Tibial nerve (tissue), 4 donors: ENCODE results near the gene CLNK. TPM values are rescaled to one million over a fixed set of nuclear protein-coding genes. Genes with fewer than 3 reads are reported as not detected.

Experiments used
- DNase-seq, 2 donors: peaks; one replicate each; pipeline ENCODE4 v3.0.0-alpha.2; 2019; ENCODE audit warnings: low spot score in 2 of 2
- H3K27ac ChIP-seq, 4 donors: fragments of 200-600 bp; sonication (generic) in 3 of 4; one replicate each; pipeline ENCODE4 v1.5.1; 2017 to 2019; ENCODE audit warnings: mild to moderate bottlenecking in 1 of 4
- H3K27me3 ChIP-seq, 2 donors: fragments of 200-600 bp; sonication (generic) in 1 of 2; one replicate each; pipeline versions ENCODE4 v1.5.1 to v1.6.0; 2017 to 2019
- H3K36me3 ChIP-seq, 3 donors: fragments of 200-600 bp; sonication (generic); one replicate each; pipeline ENCODE4 v1.5.1; 2018 to 2019
- H3K4me1 ChIP-seq, 4 donors: fragments of 200-600 bp; sonication (generic) in 3 of 4; one replicate each; pipeline ENCODE4 v1.5.1; 2017 to 2019
- H3K4me3 ChIP-seq, 4 donors: fragments of 200-600 bp; sonication (generic) in 3 of 4; one replicate each; pipeline ENCODE4 v1.5.1; 2017 to 2019; ENCODE audit warnings: mild to moderate bottlenecking in 1 of 4, moderate library complexity in 1 of 4
- H3K9me3 ChIP-seq, 4 donors: fragments of 200-600 bp; sonication (generic) in 3 of 4; one replicate each; pipeline ENCODE4 v1.5.1; 2017 to 2019
- EP300 ChIP-seq, 2 donors: sonication (generic); formaldehyde crosslinking; IDR thresholded peaks; one replicate each; pipeline ENCODE4 v1.6.1; 2017; ENCODE audit warnings: antibody characterized with exemption in 2 of 2, mild to moderate bottlenecking in 1 of 2
- POLR2A ChIP-seq, 2 donors: fragments of 450-650 bp; IDR thresholded peaks; one replicate each; pipeline ENCODE4 v1.6.1; 2017; ENCODE audit warnings: antibody characterized with exemption in 2 of 2, mild to moderate bottlenecking in 2 of 2, moderate library complexity in 2 of 2
- WGBS, 2 donors: methylation state at CpG; one replicate each; pipeline ENCODE4 v1.1.5; 2018; 5-methylcytosine and 5-hydroxymethylcytosine counted together
- total RNA-seq, 4 donors: library from RNA; depleted of rRNA; stranded (reverse); fragments of >200 nt; gene quantifications; one replicate each; pipeline ENCODE4 v1.1.0, GENCODE V29; 2016
- TF ChIP-seq, protein P1 (sequence below), 5 experiments: fragments of 200-600 bp in 3 of 5; fragments of 450-650 bp in 2 of 5; sonication (generic) in 3 of 5; IDR thresholded peaks; one replicate each; pipeline ENCODE4 v1.5.1; 2016 to 2019; ENCODE audit warnings: antibody characterized with exemption in 5 of 5, mild to moderate bottlenecking in 3 of 5, moderate library complexity in 2 of 5

The CLNK gene
- total RNA-seq, 4 donors from 2014 or later: not detected

- Histone ChIP-seq H3K4me3 (no peak overlapping the region), H3K4me1 (peaks cover 0 to 11% (median 0%) of the 10 kb centered on the region in 4 donors), H3K27ac (no peak overlapping the region), H3K27me3 (no peaks in the 10 kb centered on the region), H3K9me3 (peaks cover 0 to 3% (median 0%) of the 10 kb centered on the region in 4 donors), H3K36me3 (no peaks in the 10 kb centered on the region)
- WGBS, 2 donors: 74 to 79% methylated on average over 7 of the region's 7 CpGs
- no peak for DNase-seq
- TF ChIP-seq POLR2A (IDR thresholded peaks at IDR 0.05) (no peak), EP300 (IDR thresholded peaks at IDR 0.05) (no peak)
- TF ChIP-seq, protein P1, sequence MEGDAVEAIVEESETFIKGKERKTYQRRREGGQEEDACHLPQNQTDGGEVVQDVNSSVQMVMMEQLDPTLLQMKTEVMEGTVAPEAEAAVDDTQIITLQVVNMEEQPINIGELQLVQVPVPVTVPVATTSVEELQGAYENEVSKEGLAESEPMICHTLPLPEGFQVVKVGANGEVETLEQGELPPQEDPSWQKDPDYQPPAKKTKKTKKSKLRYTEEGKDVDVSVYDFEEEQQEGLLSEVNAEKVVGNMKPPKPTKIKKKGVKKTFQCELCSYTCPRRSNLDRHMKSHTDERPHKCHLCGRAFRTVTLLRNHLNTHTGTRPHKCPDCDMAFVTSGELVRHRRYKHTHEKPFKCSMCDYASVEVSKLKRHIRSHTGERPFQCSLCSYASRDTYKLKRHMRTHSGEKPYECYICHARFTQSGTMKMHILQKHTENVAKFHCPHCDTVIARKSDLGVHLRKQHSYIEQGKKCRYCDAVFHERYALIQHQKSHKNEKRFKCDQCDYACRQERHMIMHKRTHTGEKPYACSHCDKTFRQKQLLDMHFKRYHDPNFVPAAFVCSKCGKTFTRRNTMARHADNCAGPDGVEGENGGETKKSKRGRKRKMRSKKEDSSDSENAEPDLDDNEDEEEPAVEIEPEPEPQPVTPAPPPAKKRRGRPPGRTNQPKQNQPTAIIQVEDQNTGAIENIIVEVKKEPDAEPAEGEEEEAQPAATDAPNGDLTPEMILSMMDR (IDR thresholded peaks at IDR 0.05): no peak
Measured at GRCh38 chr4:10701702-10702460, 17.3 kb upstream of the CLNK start.

DNA sequence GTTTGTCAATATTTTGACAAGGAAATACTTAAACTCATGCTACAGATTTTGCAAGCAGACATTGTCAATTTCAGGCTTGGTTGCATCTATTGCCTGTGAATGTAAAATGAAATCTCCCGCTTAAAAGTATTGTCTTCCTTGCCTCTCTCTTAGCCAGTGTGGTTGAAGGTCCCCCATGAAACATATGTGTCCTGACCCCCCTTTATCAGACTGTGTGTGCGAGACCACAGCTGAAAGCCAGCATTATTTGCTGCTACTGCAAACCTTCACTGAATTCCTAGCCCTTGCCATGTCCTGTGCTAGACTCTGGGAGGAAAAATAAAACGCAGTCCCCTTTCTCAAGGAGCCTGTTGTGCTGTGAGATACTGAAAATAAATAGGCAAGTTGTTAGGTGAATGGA lies 16.6 kb upstream of the CLNK start:
- H3K4me1 ChIP-seq: peaks cover 0 to 8% (median 0%) of the 10 kb centered on the region in 4 donors
- TF ChIP-seq EP300 (IDR thresholded peaks at IDR 0.05) (no peak), POLR2A (IDR thresholded peaks at IDR 0.05) (no peak)
- TF ChIP-seq, protein P1 (IDR thresholded peaks at IDR 0.05): no peak
- H3K36me3 ChIP-seq: no peaks in the 10 kb centered on the region
- no peaks in the 10 kb centered on the region for H3K27me3 ChIP-seq
- no peak overlapping the region for H3K27ac ChIP-seq
- H3K4me3 ChIP-seq: no peak overlapping the region
- H3K9me3 ChIP-seq: peaks cover 0 to 3% (median 0%) of the 10 kb centered on the region in 4 donors
- DNase-seq: no peak
- WGBS, 2 donors: 37 to 43% methylated on average over 3 of the region's 3 CpGs

- Histone ChIP-seq H3K9me3 (peaks cover 0 to 6% (median 0%) of the 10 kb centered on the region in 4 donors), H3K4me3 (no peak overlapping the region), H3K4me1 (no peaks in the 10 kb centered on the region), H3K36me3 (no peaks in the 10 kb centered on the region), H3K27ac (no peak overlapping the region), H3K27me3 (no peaks in the 10 kb centered on the region)
- DNase-seq: no peak
- TF ChIP-seq EP300 (IDR thresholded peaks at IDR 0.05): no peak
- TF ChIP-seq, protein P1 (IDR thresholded peaks at IDR 0.05): no peak
- no peak for TF ChIP-seq POLR2A (IDR thresholded peaks at IDR 0.05)
- WGBS, 2 donors: 96 to 98% methylated on average over 1 of the region's 1 CpG
Measured at GRCh38 chr4:10698172-10698571, 13.6 kb upstream of the CLNK start.

GRCh38 chr4:10697086-10697485 lies 12.5 kb upstream of the CLNK start:
- Histone ChIP-seq H3K27me3 (no peaks in the 10 kb centered on the region), H3K4me3 (no peak overlapping the region), H3K27ac (no peak overlapping the region), H3K9me3 (peaks cover 0 to 9% (median 0%) of the 10 kb centered on the region in 4 donors), H3K36me3 (no peaks in the 10 kb centered on the region), H3K4me1 (peaks cover 0 to 5% (median 0%) of the 10 kb centered on the region in 4 donors)
- TF ChIP-seq, protein P1 (IDR thresholded peaks at IDR 0.05): no peak
- TF ChIP-seq POLR2A (IDR thresholded peaks at IDR 0.05) (no peak), EP300 (IDR thresholded peaks at IDR 0.05) (no peak)
- WGBS, 2 donors: 86 to 90% methylated on average over 5 of the region's 5 CpGs
- no peak for DNase-seq

- H3K4me1 ChIP-seq: peaks cover 0 to 6% (median 0%) of the 10 kb centered on the region in 4 donors
- H3K27me3 ChIP-seq: no peaks in the 10 kb centered on the region
- H3K4me3 ChIP-seq: no peak overlapping the region
- DNase-seq: no peak
- TF ChIP-seq, protein P1 (IDR thresholded peaks at IDR 0.05): no peak
- no peak for TF ChIP-seq POLR2A (IDR thresholded peaks at IDR 0.05)
- no peak for TF ChIP-seq EP300 (IDR thresholded peaks at IDR 0.05)
- no peak overlapping the region for H3K27ac ChIP-seq
- H3K36me3 ChIP-seq: no peaks in the 10 kb centered on the region
- 92 to 95% methylated on average over 4 of the region's 4 CpGs for WGBS, 2 donors
- H3K9me3 ChIP-seq: peaks cover 0 to 9% (median 0%) of the 10 kb centered on the region in 4 donors
Measured at GRCh38 chr4:10696253-10696652, 11.7 kb upstream of the CLNK start.
